GM23338 (cell line): ENCODE measurements around the gene METTL26. TPM values are rescaled to one million over a fixed set of nuclear protein-coding genes. Genes with fewer than 3 reads are reported as not detected.

ENCODE experiments used
- ATAC-seq: fragments of 200-7000 bp; cut with Tn5 transposase; 3 replicates; pipeline ENCODE4 v1.9.1; 2020
- DNase-seq: peaks from one replicate; pipeline ENCODE4 v3.0.0-alpha.2; 2015; ENCODE audit warnings: low spot score
- H2AFZ ChIP-seq: fragments of 200-600 bp; sonication (generic); 2 replicates; pipeline ENCODE4 v1.8.0; 2016; ENCODE audit warnings: antibody characterized with exemption, mild to moderate bottlenecking, moderate library complexity
- H3F3A ChIP-seq: fragments of 200-600 bp; sonication (generic); replicated peaks from 2 replicates; pipeline ENCODE4 v1.8.0; 2017; ENCODE audit warnings: antibody characterized with exemption, mixed run types, low read depth
- H3K27ac ChIP-seq: fragments of 200-600 bp; sonication (generic); 2 replicates; pipeline ENCODE4 v1.6.1; 2016; ENCODE audit warnings: low read depth
- H3K27me3 ChIP-seq: fragments of 200-600 bp; sonication (generic); 2 replicates; pipeline ENCODE4 v1.8.0; 2016; ENCODE audit warnings: mild to moderate bottlenecking, mixed run types, moderate library complexity; ENCODE audit not compliant: insufficient read depth
- H3K36me3 ChIP-seq: fragments of 200-600 bp; sonication (generic); 2 replicates; pipeline ENCODE4 v1.8.0; 2016; ENCODE audit warnings: mild to moderate bottlenecking; ENCODE audit not compliant: insufficient read depth
- H3K4me1 ChIP-seq: fragments of 200-600 bp; sonication (generic); 2 replicates; pipeline ENCODE4 v1.8.0; 2016; ENCODE audit warnings: mild to moderate bottlenecking, moderate library complexity; ENCODE audit not compliant: insufficient read depth
- H3K4me2 ChIP-seq: fragments of 200-600 bp; sonication (generic); 2 replicates; pipeline ENCODE4 v1.7.1; 2017; ENCODE audit warnings: mixed run types
- H3K4me3 ChIP-seq: fragments of 200-600 bp; sonication (generic); 2 replicates; pipeline ENCODE4 v1.6.1; 2016; ENCODE audit warnings: mixed run types
- H3K79me2 ChIP-seq: fragments of 200-600 bp; sonication (generic); replicated peaks from 2 replicates; pipeline ENCODE4 v1.8.0; 2017; ENCODE audit warnings: mild to moderate bottlenecking; ENCODE audit not compliant: insufficient read depth
- H3K9me2 ChIP-seq: fragments of 200-600 bp; sonication (generic); 2 replicates; pipeline ENCODE4 v1.8.0; 2017; ENCODE audit not compliant: insufficient read depth
- H4K20me1 ChIP-seq: fragments of 200-600 bp; sonication (generic); replicated peaks from 2 replicates; pipeline ENCODE4 v1.8.0; 2017; ENCODE audit warnings: mild to moderate bottlenecking; ENCODE audit not compliant: insufficient read depth
- H3K27ac Mint-ChIP-seq: 2 replicates; pipeline ENCODE4 v1.8.0; 2020; ENCODE audit warnings: inconsistent platforms, mild to moderate bottlenecking, moderate library complexity, mixed read lengths
- H3K27me3 Mint-ChIP-seq: 3 replicates; pipeline ENCODE4 v1.8.0; 2022; ENCODE audit warnings: low read depth, mild to moderate bottlenecking, moderate library complexity, mixed read lengths, inconsistent platforms; ENCODE audit not compliant: insufficient read depth, poor library complexity
- H3K36me3 Mint-ChIP-seq: 3 replicates; pipeline ENCODE4 v1.8.0; 2021; ENCODE audit warnings: low read depth, mild to moderate bottlenecking, inconsistent platforms, moderate library complexity, mixed read lengths
- H3K4me1 Mint-ChIP-seq: 3 replicates; pipeline ENCODE4 v1.8.0; 2020; ENCODE audit warnings: mild to moderate bottlenecking, inconsistent platforms, mixed read lengths
- H3K4me3 Mint-ChIP-seq: 3 replicates; pipeline ENCODE4 v1.8.0; 2021; ENCODE audit warnings: moderate library complexity, mild to moderate bottlenecking, inconsistent platforms, mixed read lengths
- H3K9me3 Mint-ChIP-seq: 3 replicates; pipeline ENCODE4 v1.8.0; 2020; ENCODE audit warnings: moderate library complexity, mild to moderate bottlenecking, inconsistent platforms, mixed read lengths
- CREB1 ChIP-seq: fragments of 250-450 bp; sonication (Bioruptor Pico); IDR thresholded peaks from 2 replicates; pipeline ENCODE4 v1.5.0; 2020; ENCODE audit warnings: low read depth, mild to moderate bottlenecking, moderate library complexity
- CTCF ChIP-seq, 2 experiments: fragments of 200-600 bp in 1 of 2; sonication (generic) in 1 of 2; conservative IDR thresholded peaks; 2 replicates each; pipeline versions ENCODE4 v1.5.1 to v1.6.1; 2016 to 2017; ENCODE audit warnings: antibody characterized with exemption in 2 of 2, low read depth in 2 of 2, mild to moderate bottlenecking in 2 of 2, moderate library complexity in 1 of 2
- JUNB ChIP-seq: IDR thresholded peaks from one replicate; pipeline ENCODE4 v1.6.1; 2016; ENCODE audit warnings: antibody characterized with exemption; ENCODE audit not compliant: unreplicated experiment
- POLR2AphosphoS5 ChIP-seq: IDR thresholded peaks from 2 replicates; pipeline ENCODE4 v1.6.1; 2016; ENCODE audit warnings: antibody characterized with exemption, low read depth
- ZNF331 ChIP-seq: fragments of 250-450 bp; sonication (Bioruptor Pico); IDR thresholded peaks from 2 replicates; pipeline ENCODE4 v1.5.0; 2020; ENCODE audit warnings: low read depth, mild to moderate bottlenecking, moderate library complexity
- polyA plus RNA-seq: library from polyadenylated mRNA; unstranded; fragments of >200 nt; fragmentation: Nextera tagmentation; extraction: Ambion mirVana; gene quantifications from 2 replicates; pipeline ENCODE4 v1.2.1, GENCODE V29; 2016
- total RNA-seq: library from RNA; depleted of rRNA; stranded (reverse); fragments of >200 nt; shearing (Covaris generic); gene quantifications from 2 replicates; pipeline ENCODE4 v1.2.3, GENCODE V29; 2014

METTL26 gene
- total and polyA plus RNA-seq, 2 experiments from 2014 or later: 153 to 223 TPM

- Histone ChIP-seq H2AFZ (no peak overlapping the region), H3K4me2 (peak overlapping the region; percentile 74), H3K27me3 (no peaks in the 10 kb centered on the region), H4K20me1 (peaks cover 17% of the 10 kb centered on the region), H3K36me3 (no peaks in the 10 kb centered on the region; the same call in 1 of the 2 replicates), H3K27ac (no peak overlapping the region), H3K4me3 (peak overlapping the region; percentile 48), H3K9me2 (no peaks in the 10 kb centered on the region), H3F3A (peaks cover 33% of the 10 kb centered on the region), H3K4me1 (peaks cover 11% of the 10 kb centered on the region; the same call in 1 of the 2 replicates), H3K79me2 (peaks cover 9% of the 10 kb centered on the region; the same call in 1 of the 2 replicates)
- peaks cover 31% of the 10 kb centered on the region for H3K4me1 Mint-ChIP-seq
- TF ChIP-seq CTCF (conservative IDR thresholded peaks at IDR 0.05; ENCODE audit: low read depth in 2 of 2) (no peak), POLR2AphosphoS5 (no peak; the same call in 1 of the 2 replicates)
- DNase-seq: peak; percentile 77
- H3K9me3 Mint-ChIP-seq: no peaks in the 10 kb centered on the region; the same call in 1 of the 3 replicates
- peaks cover 20% of the 10 kb centered on the region for H3K27me3 Mint-ChIP-seq
- H3K27ac Mint-ChIP-seq: no peak overlapping the region
- peaks cover 23% of the 10 kb centered on the region for H3K36me3 Mint-ChIP-seq
- peak; percentile 21 for ATAC-seq
- peak overlapping the region; percentile 36; the same call in 1 of the 3 replicates for H3K4me3 Mint-ChIP-seq
Observed at GRCh38 chr16:677316-678190, 41.4 kb upstream of the METTL26 start.

GRCh38 chr16:676913-677312, 40.8 kb upstream of the METTL26 start:
- peaks cover 9% of the 10 kb centered on the region; the same call in 1 of the 2 replicates for H3K79me2 ChIP-seq
- H3F3A ChIP-seq: peaks cover 27% of the 10 kb centered on the region
- H3K4me1 Mint-ChIP-seq: peaks cover 27% of the 10 kb centered on the region
- peak overlapping the region; percentile 48 for H3K4me3 ChIP-seq
- no peaks in the 10 kb centered on the region for H3K27me3 ChIP-seq
- H4K20me1 ChIP-seq: peaks cover 10% of the 10 kb centered on the region
- H3K27ac ChIP-seq: no peak overlapping the region
- H3K4me2 ChIP-seq: peak overlapping the region; percentile 74
- peak; percentile 5 for ATAC-seq
- no peak overlapping the region for H2AFZ ChIP-seq
- no peak overlapping the region; the same call in 1 of the 2 replicates for H3K27ac Mint-ChIP-seq
- peak overlapping the region; percentile 36; the same call in 2 of the 3 replicates for H3K4me3 Mint-ChIP-seq
- peak; percentile 54 for DNase-seq
- H3K36me3 Mint-ChIP-seq: peaks cover 17% of the 10 kb centered on the region
- no peaks in the 10 kb centered on the region for H3K36me3 ChIP-seq
- no peaks in the 10 kb centered on the region for H3K9me2 ChIP-seq
- H3K4me1 ChIP-seq: peaks cover 11% of the 10 kb centered on the region; the same call in 1 of the 2 replicates
- TF ChIP-seq POLR2AphosphoS5 (peak; percentile 20; the same call in 1 of the 2 replicates), ZNF331 (CRISPR knock-in tag) (no peak)
- H3K9me3 Mint-ChIP-seq: no peaks in the 10 kb centered on the region; the same call in 1 of the 3 replicates
- H3K27me3 Mint-ChIP-seq: peaks cover 17% of the 10 kb centered on the region

GRCh38 chr16:676565-676902, 40.4 kb upstream of the METTL26 start:
- Mint-ChIP-seq H3K27me3 (peaks cover 15% of the 10 kb centered on the region), H3K9me3 (no peaks in the 10 kb centered on the region; the same call in 2 of the 3 replicates), H3K36me3 (peaks cover 13% of the 10 kb centered on the region), H3K27ac (no peak overlapping the region; the same call in 1 of the 2 replicates), H3K4me3 (peak overlapping the region; percentile 36; the same call in 2 of the 3 replicates), H3K4me1 (peaks cover 23% of the 10 kb centered on the region)
- Histone ChIP-seq H3K27me3 (no peaks in the 10 kb centered on the region), H4K20me1 (peaks cover 8% of the 10 kb centered on the region), H3K4me3 (no peak overlapping the region; the same call in 1 of the 2 replicates), H3K4me1 (peaks cover 11% of the 10 kb centered on the region; the same call in 1 of the 2 replicates), H3K36me3 (no peaks in the 10 kb centered on the region), H2AFZ (no peak overlapping the region), H3K9me2 (no peaks in the 10 kb centered on the region), H3K4me2 (peak overlapping the region; percentile 74; the same call in 1 of the 2 replicates), H3F3A (peaks cover 23% of the 10 kb centered on the region), H3K79me2 (peaks cover 9% of the 10 kb centered on the region; the same call in 1 of the 2 replicates), H3K27ac (no peak overlapping the region)
- ATAC-seq: no peak
- DNase-seq: no peak
- TF ChIP-seq CREB1 (no peak), JUNB (no peak)
